Endodermal cell (in vitro differentiated cells): ENCODE results near the gene GTF2F1. TPM values are rescaled to one million over a fixed set of nuclear protein-coding genes. Genes with fewer than 3 reads are reported as not detected.

Experiments used
- DNase-seq: peaks from one replicate; pipeline ENCODE4 v3.0.0-alpha.2; 2017
- H3K27ac ChIP-seq: 2 replicates; pipeline ENCODE4 v1.5.1; 2013; ENCODE audit warnings: mild to moderate bottlenecking, low read depth, low read length, moderate library complexity
- H3K27me3 ChIP-seq: 2 replicates; pipeline ENCODE4 v1.6.1; 2013; ENCODE audit warnings: mild to moderate bottlenecking, low read length, moderate library complexity; ENCODE audit not compliant: insufficient read depth, control insufficient read depth, poor library complexity, severe bottlenecking
- H3K36me3 ChIP-seq: 2 replicates; pipeline ENCODE4 v1.7.0; 2013; ENCODE audit warnings: mild to moderate bottlenecking, low read length, moderate library complexity; ENCODE audit not compliant: control insufficient read depth, insufficient read depth
- H3K4me1 ChIP-seq: one replicate; pipeline ENCODE4 v1.7.0; 2013; ENCODE audit warnings: low read length; ENCODE audit not compliant: control insufficient read depth, insufficient read depth
- H3K4me3 ChIP-seq: 2 replicates; pipeline ENCODE4 v1.5.1; 2013; ENCODE audit warnings: mild to moderate bottlenecking, low read length, moderate library complexity
- H3K9ac ChIP-seq: 2 replicates; pipeline ENCODE4 v1.6.1; 2013; ENCODE audit warnings: mild to moderate bottlenecking, low read length, moderate library complexity; ENCODE audit not compliant: poor library complexity, severe bottlenecking; ENCODE audit errors: extremely low read depth
- H3K9me3 ChIP-seq: 2 replicates; pipeline ENCODE4 v1.6.1; 2013; ENCODE audit warnings: mild to moderate bottlenecking, low read length, moderate library complexity; ENCODE audit not compliant: control insufficient read depth
- H3K27ac Mint-ChIP-seq: 2 replicates; pipeline ENCODE4 v1.8.0; 2020; ENCODE audit warnings: mixed read lengths
- H3K27me3 Mint-ChIP-seq: 2 replicates; pipeline ENCODE4 v1.8.0; 2021; ENCODE audit warnings: mild to moderate bottlenecking, mixed read lengths; ENCODE audit not compliant: insufficient read depth
- H3K36me3 Mint-ChIP-seq: 2 replicates; pipeline ENCODE4 v1.8.0; 2020; ENCODE audit warnings: low read depth, mixed read lengths
- H3K4me1 Mint-ChIP-seq: 2 replicates; pipeline ENCODE4 v1.8.0; 2020; ENCODE audit warnings: mixed read lengths
- H3K4me3 Mint-ChIP-seq: 2 replicates; pipeline ENCODE4 v1.8.0; 2020; ENCODE audit warnings: mild to moderate bottlenecking, moderate library complexity, mixed read lengths
- H3K9me3 Mint-ChIP-seq: 2 replicates; pipeline ENCODE4 v1.8.0; 2020; ENCODE audit warnings: mild to moderate bottlenecking, mixed read lengths
- CTCF ChIP-seq: fragments of 200-600 bp; sonication (generic); conservative IDR thresholded peaks from 2 replicates; pipeline ENCODE4 v1.5.0; 2021; ENCODE audit warnings: antibody characterized with exemption, mild to moderate bottlenecking
- WGBS, 2 experiments: methylation state at CpG; one replicate each; pipeline versions ENCODE4 v1.1.5 to v1.1.7; 2013; ENCODE audit warnings: missing lambda C conversion rate in 2 of 2, mixed read lengths in 1 of 2; ENCODE audit not compliant: insufficient coverage in 1 of 2, insufficient read length in 1 of 2; 5-methylcytosine and 5-hydroxymethylcytosine counted together
- total RNA-seq, 2 donors: library from RNA; stranded (reverse); fragmentation: NEBNext Ultra II Directional in 1 of 2; extraction: Animal tissue kit (Norgen Biotek cat#: 25700) in 1 of 2; gene quantifications; 2 replicates in 1 of 2; 3 replicates in 1 of 2; pipeline ENCODE4 v1.2.1, GENCODE V29; 2021

Gene GTF2F1
- total RNA-seq, 2 donors from 2014 or later: 59.2 to 66.4 TPM

- whole genome bisulfite sequencing, 2 experiments: 93% methylated on average over 10 to 19 of the region's 19 CpGs
- H3K4me1 Mint-ChIP-seq: peaks cover 16% of the 10 kb centered on the region
- no peak overlapping the region for H3K4me3 ChIP-seq
- no peaks in the 10 kb centered on the region for H3K4me1 ChIP-seq
- H3K27me3 Mint-ChIP-seq: no peaks in the 10 kb centered on the region
- H3K36me3 Mint-ChIP-seq: peaks cover 86% of the 10 kb centered on the region
- H3K36me3 ChIP-seq: peaks cover 91% of the 10 kb centered on the region
- H3K27ac Mint-ChIP-seq: no peak overlapping the region
- TF ChIP-seq CTCF: no peak
- no peak for DNase-seq
- no peaks in the 10 kb centered on the region for H3K9me3 Mint-ChIP-seq
- no peak overlapping the region for H3K9ac ChIP-seq
- H3K4me3 Mint-ChIP-seq: no peak overlapping the region
- H3K9me3 ChIP-seq: no peaks in the 10 kb centered on the region
- no peaks in the 10 kb centered on the region for H3K27me3 ChIP-seq
- no peak overlapping the region for H3K27ac ChIP-seq
Measured at GRCh38 chr19:6418562-6418932, 25.6 kb upstream of the GTF2F1 start.

- H3K4me1 ChIP-seq: no peaks in the 10 kb centered on the region
- peaks cover 11% of the 10 kb centered on the region for H3K4me1 Mint-ChIP-seq
- H3K36me3 ChIP-seq: peaks cover 92% of the 10 kb centered on the region
- 93 to 95% methylated on average over 26 to 33 of the region's 33 CpGs for WGBS, 2 experiments
- no peak overlapping the region for H3K9ac ChIP-seq
- H3K9me3 ChIP-seq: no peaks in the 10 kb centered on the region
- H3K27me3 ChIP-seq: no peaks in the 10 kb centered on the region
- no peak overlapping the region for H3K27ac ChIP-seq
- DNase-seq: peak; percentile 79
- H3K36me3 Mint-ChIP-seq: peaks cover 86% of the 10 kb centered on the region
- no peak overlapping the region for H3K4me3 Mint-ChIP-seq
- no peaks in the 10 kb centered on the region for H3K9me3 Mint-ChIP-seq
- H3K27me3 Mint-ChIP-seq: no peaks in the 10 kb centered on the region
- no peak overlapping the region for H3K27ac Mint-ChIP-seq
- TF ChIP-seq CTCF: peak; percentile 65
- H3K4me3 ChIP-seq: no peak overlapping the region
Measured at GRCh38 chr19:6417713-6418561, 25.0 kb upstream of the GTF2F1 start.

GRCh38 chr19:6416658-6417405 is 23.9 kb upstream of the GTF2F1 start:
- no peak for TF ChIP-seq CTCF
- H3K36me3 Mint-ChIP-seq: peaks cover 75% of the 10 kb centered on the region
- peaks cover 88% of the 10 kb centered on the region for H3K36me3 ChIP-seq

More at GRCh38 chr19:6416658-6417405, 23.9 kb upstream of the GTF2F1 start:
- Histone ChIP-seq H3K4me3 (no peak overlapping the region), H3K27ac (no peak overlapping the region), H3K9ac (no peak overlapping the region), H3K9me3 (no peaks in the 10 kb centered on the region), H3K27me3 (no peaks in the 10 kb centered on the region), H3K4me1 (no peaks in the 10 kb centered on the region)
- Mint-ChIP-seq H3K4me1 (no peaks in the 10 kb centered on the region), H3K27me3 (no peaks in the 10 kb centered on the region), H3K9me3 (no peaks in the 10 kb centered on the region), H3K27ac (no peak overlapping the region), H3K4me3 (no peak overlapping the region)
- no peak for DNase-seq
- 95 to 97% methylated on average over 15 to 29 of the region's 29 CpGs for WGBS, 2 experiments
